Rectal smooth muscle tissue (tissue), 1 donor: ENCODE measurements around the gene TBC1D22A.
A peak's percentile ranks its signal among the peaks of the same experiment; 100 is the strongest.

ENCODE experiments used
- H3K27ac ChIP-seq: one replicate; pipeline ENCODE4 v1.7.0; 2013; ENCODE audit warnings: low read depth, low read length, inconsistent platforms
- H3K27me3 ChIP-seq: one replicate; pipeline ENCODE4 v1.7.0; 2013; ENCODE audit warnings: low read length; ENCODE audit not compliant: control insufficient read depth, insufficient read depth
- H3K36me3 ChIP-seq: one replicate; pipeline ENCODE4 v1.7.0; 2013; ENCODE audit warnings: low read length; ENCODE audit not compliant: control insufficient read depth, insufficient read depth
- H3K4me1 ChIP-seq: one replicate; pipeline ENCODE4 v1.7.0; 2013; ENCODE audit warnings: low read length; ENCODE audit not compliant: control insufficient read depth, insufficient read depth
- H3K4me3 ChIP-seq: one replicate; pipeline ENCODE4 v1.7.0; 2013; ENCODE audit warnings: low read length
- H3K9ac ChIP-seq: one replicate; pipeline ENCODE4 v1.7.0; 2013; ENCODE audit warnings: low read length

The TBC1D22A gene

DNA sequence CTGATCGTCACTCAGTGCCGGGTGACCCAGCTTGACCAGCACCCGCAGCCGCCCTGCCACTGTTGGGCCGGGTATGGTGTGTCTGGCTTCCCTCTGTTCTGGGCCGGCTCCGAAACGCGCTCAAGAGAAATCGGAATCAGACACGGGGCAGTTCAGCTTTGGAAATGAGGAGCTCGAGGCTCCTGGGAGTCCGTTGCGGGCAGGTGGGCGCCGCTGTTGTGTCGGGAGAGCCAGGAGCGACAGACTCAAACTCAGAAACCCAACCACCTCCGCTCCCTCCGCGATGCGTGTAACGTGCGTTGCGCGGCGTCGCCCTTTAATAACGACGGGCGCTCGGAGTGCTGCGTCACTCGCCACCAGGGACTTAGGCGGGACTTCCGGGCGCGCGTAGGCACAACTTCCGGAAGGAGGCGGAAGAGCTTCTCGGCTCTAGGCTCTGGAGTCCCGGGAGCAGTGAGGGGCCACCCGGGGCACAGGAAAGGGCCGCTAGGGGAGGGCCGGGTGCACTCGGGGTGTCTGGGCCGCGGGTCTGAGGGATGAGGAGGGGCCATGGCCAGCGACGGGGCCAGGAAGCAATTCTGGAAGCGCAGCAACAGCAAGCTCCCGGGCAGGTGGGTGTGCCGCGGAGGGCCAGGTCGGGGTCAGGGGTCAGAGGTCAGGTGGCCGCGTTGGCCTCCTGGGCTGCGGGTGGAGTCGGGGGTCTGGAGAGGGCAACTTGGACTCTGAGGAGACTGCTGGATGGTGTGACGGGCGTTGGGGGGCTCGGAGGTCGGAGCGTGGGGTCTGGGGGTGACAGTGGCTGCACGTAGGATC is at the start of gene TBC1D22A:
TBC1D22A (plus strand) TSS at position 413 of the 813 bp plus-strand sequence; CDS start at position 550, 137 bp downstream.
- no peaks in the 10 kb centered on the region for H3K36me3 ChIP-seq
- H3K4me1 ChIP-seq = peaks cover 5% of the 10 kb centered on the region
- H3K27ac ChIP-seq = peak within 1 kb of the TSS; percentile 98
- H3K9ac ChIP-seq = peak within 1 kb of the TSS; percentile 94
- no peaks in the 10 kb centered on the region for H3K27me3 ChIP-seq
- H3K4me3 ChIP-seq = peak within 1 kb of the TSS; percentile 95

DNA sequence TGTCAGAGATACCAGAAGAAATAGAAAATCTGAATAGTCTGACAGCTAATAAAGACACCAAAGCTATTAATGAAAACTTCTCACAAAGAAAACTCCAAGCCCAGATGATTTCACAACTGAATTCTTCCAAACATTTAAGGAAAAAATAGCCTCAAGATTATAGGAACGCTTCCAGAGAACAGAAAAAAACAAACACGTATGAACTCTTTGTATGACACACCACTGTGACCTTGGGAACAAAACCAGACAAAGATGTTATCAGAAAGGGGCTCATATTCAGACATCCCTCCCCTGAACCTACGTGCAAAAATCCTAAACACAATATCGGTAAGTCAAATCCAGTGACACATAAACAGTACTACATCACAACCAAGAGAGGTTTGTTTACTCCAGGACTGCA is 47.9 kb upstream of the TBC1D22A start:
- H3K4me1 ChIP-seq = no peaks in the 10 kb centered on the region
- H3K36me3 ChIP-seq = peaks cover 30% of the 10 kb centered on the region
- H3K9ac ChIP-seq = no peak overlapping the region
- no peak overlapping the region for H3K27ac ChIP-seq
- no peak overlapping the region for H3K4me3 ChIP-seq
- no peaks in the 10 kb centered on the region for H3K27me3 ChIP-seq

DNA sequence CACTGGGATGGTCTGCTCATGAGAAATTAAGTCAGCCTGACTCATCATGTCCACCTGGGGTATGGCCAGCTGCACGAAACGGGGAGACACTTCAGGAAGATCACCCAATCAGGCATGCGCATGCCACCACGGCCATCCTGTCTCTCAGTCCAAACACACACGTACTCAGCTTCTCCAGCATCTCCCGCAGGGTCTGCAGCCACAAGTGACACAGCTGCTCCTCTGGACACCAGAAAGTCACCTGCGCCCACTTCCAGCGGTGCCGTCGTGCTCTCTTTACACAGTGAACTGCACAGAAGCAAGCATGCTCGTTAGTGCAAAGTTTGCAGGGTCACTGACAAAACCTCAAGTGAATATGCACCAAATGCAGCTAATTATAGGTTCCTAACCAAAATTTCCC is 42.5 kb upstream of the TBC1D22A start:
- H3K27ac ChIP-seq = no peak overlapping the region
- H3K36me3 ChIP-seq = peaks cover 23% of the 10 kb centered on the region
- no peaks in the 10 kb centered on the region for H3K4me1 ChIP-seq
- H3K9ac ChIP-seq = no peak overlapping the region
- no peaks in the 10 kb centered on the region for H3K27me3 ChIP-seq
- no peak overlapping the region for H3K4me3 ChIP-seq

DNA sequence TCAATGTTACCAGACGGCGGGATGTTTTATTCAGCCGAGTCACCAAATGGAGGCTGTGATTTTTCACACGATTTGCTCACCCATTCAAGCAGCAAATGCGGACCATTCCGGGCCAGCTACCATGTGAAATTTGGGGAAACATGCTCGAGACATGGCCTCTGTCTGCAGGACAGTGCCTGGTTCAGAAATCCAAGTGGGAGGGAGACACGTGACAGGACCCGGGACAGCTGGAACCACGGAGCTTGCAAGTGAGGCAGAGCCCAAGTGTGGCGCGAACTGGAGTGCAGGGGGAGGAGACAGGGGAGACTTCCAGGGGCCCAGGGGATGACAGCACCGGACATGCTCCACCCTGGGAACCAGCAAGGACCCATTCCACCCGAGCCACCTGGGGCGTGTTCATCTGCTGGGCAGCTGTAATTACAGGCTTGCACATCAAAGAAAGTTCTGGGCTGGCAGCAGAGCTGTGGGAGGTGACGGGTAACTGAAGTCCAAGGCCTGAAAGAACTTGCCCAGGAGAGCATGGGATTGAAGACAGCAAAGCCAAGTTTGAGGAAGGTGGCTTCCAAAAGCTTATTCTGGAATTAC is 40.9 kb upstream of the TBC1D22A start:
- Histone ChIP-seq H3K27ac (no peak overlapping the region), H3K4me1 (no peaks in the 10 kb centered on the region), H3K36me3 (peaks cover 23% of the 10 kb centered on the region), H3K9ac (no peak overlapping the region), H3K4me3 (no peak overlapping the region), H3K27me3 (no peaks in the 10 kb centered on the region)

DNA sequence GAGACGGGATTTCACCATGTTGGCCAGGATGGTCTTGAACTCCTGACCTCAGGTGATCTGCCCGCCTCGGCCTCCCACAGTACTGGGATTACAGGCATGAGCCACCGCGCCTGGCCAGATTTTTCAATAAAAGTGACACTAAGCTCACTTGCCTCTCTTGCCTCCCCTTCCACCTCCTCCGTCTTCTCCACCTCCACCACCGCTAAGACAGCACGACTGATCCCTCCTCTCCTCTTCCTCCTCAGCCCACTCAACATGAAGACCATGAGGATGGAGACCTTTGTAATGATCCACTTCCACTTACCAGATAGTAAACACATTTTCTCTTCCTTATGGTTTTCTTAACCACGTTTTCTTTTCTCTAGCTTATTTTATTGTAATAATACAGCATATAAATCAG is 38.6 kb upstream of the TBC1D22A start:
- Histone ChIP-seq H3K27ac (no peak overlapping the region), H3K36me3 (peaks cover 12% of the 10 kb centered on the region), H3K4me1 (no peaks in the 10 kb centered on the region), H3K9ac (no peak overlapping the region), H3K4me3 (no peak overlapping the region), H3K27me3 (no peaks in the 10 kb centered on the region)

GRCh38 chr22:46725096-46725495 is 37.4 kb upstream of the TBC1D22A start:
- no peaks in the 10 kb centered on the region for H3K27me3 ChIP-seq
- no peak overlapping the region for H3K9ac ChIP-seq
- H3K4me1 ChIP-seq = no peaks in the 10 kb centered on the region
- H3K4me3 ChIP-seq = no peak overlapping the region
- peaks cover 5% of the 10 kb centered on the region for H3K36me3 ChIP-seq
- no peak overlapping the region for H3K27ac ChIP-seq

DNA sequence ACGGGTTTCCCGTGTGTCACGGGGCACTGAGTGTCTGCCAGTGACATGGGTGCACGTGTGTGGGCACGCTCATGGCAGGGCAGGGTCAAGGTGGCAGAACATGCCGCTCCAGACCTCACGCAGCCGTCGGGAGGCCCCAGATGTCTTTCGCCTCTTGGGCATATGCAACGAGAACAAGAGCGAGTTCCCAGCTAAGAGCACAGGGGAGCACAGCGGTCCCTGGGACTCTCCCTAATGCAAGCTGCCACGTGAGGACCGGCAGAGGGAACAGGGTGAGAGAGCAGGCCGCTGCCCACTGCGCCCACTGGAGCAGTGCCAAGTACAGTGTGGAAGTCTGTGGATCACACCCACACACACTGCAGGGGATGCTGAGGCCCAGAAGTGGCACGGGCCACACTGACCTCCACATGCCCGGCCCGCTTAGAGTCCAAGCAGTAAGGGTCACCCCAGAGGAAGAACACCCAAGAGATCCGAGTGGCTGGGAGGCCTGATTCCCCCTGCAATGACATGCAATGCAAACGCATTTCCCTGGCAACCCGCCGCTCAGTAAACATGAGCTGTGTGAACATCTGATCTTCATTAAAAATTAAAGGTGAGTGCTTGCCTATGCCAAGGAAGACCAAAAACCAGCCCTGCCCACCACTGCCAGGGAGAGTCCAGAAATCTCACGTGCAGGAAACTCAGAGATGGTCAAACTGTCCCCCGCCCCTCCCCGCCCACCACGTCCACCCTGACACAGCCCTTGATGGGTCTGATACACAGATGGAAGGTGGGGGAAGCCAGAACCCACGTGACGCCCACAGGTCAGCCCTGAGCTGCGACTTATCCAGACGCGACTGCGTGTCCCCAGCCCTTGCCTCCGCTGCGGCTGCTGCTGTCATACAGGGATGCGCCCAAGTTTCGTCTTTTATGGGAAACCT is 36.1 kb upstream of the TBC1D22A start:
- Histone ChIP-seq H3K27ac (no peak overlapping the region), H3K27me3 (no peaks in the 10 kb centered on the region), H3K4me1 (peaks cover 1% of the 10 kb centered on the region), H3K36me3 (peaks cover 5% of the 10 kb centered on the region), H3K4me3 (no peak overlapping the region), H3K9ac (no peak overlapping the region)

- Histone ChIP-seq H3K4me3 (no peak overlapping the region), H3K9ac (no peak overlapping the region), H3K27me3 (no peaks in the 10 kb centered on the region), H3K4me1 (peaks cover 4% of the 10 kb centered on the region), H3K27ac (no peak overlapping the region), H3K36me3 (peaks cover 5% of the 10 kb centered on the region)
Observed at GRCh38 chr22:46726986-46727317, 35.5 kb upstream of the TBC1D22A start.

DNA sequence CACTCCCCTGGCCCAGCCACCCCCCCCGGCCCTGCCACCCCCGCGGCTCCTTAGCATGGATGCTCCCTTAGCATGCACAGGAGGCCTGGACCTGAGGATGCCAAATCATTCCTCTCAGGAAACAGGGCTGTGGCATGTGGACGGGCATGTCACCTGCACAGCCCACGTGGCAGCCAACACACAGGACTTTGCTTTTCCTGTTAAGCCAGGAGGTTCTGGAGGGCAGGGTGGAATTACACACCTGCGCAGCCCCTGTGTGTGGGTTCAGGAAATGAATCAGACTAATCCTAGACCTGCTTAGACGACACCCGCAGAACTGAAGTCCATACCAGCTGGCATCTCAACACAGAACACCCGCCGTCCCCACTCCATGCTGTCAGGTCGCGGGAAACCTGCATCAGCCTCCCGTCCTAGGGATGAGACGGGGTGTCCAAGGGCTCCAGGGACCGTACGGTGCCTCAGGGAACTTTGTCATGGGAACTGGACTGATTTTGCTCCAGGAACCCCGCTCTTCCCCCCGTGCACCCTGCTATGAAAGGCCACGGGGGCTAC is 34.6 kb upstream of the TBC1D22A start:
- H3K9ac ChIP-seq = no peak overlapping the region
- no peak overlapping the region for H3K4me3 ChIP-seq
- no peaks in the 10 kb centered on the region for H3K27me3 ChIP-seq
- H3K4me1 ChIP-seq = peaks cover 4% of the 10 kb centered on the region
- peaks cover 5% of the 10 kb centered on the region for H3K36me3 ChIP-seq
- no peak overlapping the region for H3K27ac ChIP-seq

GRCh38 chr22:46728470-46728869 is 34.0 kb upstream of the TBC1D22A start:
- H3K4me3 ChIP-seq = no peak overlapping the region
- H3K4me1 ChIP-seq = peaks cover 4% of the 10 kb centered on the region
- H3K36me3 ChIP-seq = peaks cover 5% of the 10 kb centered on the region
- H3K27me3 ChIP-seq = no peaks in the 10 kb centered on the region
- H3K9ac ChIP-seq = no peak overlapping the region
- no peak overlapping the region for H3K27ac ChIP-seq

- H3K9ac ChIP-seq = no peak overlapping the region
- H3K27ac ChIP-seq = no peak overlapping the region
- no peak overlapping the region for H3K4me3 ChIP-seq
- H3K4me1 ChIP-seq = peaks cover 17% of the 10 kb centered on the region
- H3K27me3 ChIP-seq = no peaks in the 10 kb centered on the region
- H3K36me3 ChIP-seq = peaks cover 2% of the 10 kb centered on the region
Observed at GRCh38 chr22:46730568-46731245, 31.7 kb upstream of the TBC1D22A start.
